H1 (cell line): ENCODE measurements around the gene F3. TPM values are rescaled to one million over a fixed set of nuclear protein-coding genes. Genes with fewer than 3 reads are reported as not detected.
A peak's percentile ranks its signal among the peaks of the same experiment; 100 is the strongest.

ENCODE experiments used
- FOSL1 ChIP-seq: IDR thresholded peaks from 2 replicates; pipeline ENCODE4 v1.6.1; 2011; ENCODE audit warnings: mild to moderate bottlenecking, low read depth, low read length, moderate library complexity; ENCODE audit not compliant: insufficient read depth
- KDM1A ChIP-seq: fragments of 200-600, 300-600 bp; sonication (generic); IDR thresholded peaks from 2 replicates; pipeline ENCODE4 v1.7.1; 2016; ENCODE audit warnings: mild to moderate bottlenecking, low read length, borderline replicate concordance
- KDM4A ChIP-seq: IDR thresholded peaks from one replicate; pipeline ENCODE4 v1.7.1; 2012; ENCODE audit warnings: low read depth, mild to moderate bottlenecking, moderate library complexity, low read length, inconsistent platforms; ENCODE audit not compliant: severe bottlenecking
- MAX ChIP-seq: IDR thresholded peaks from 2 replicates; pipeline ENCODE4 v1.6.1; 2012; ENCODE audit warnings: inconsistent platforms
- NANOG ChIP-seq: IDR thresholded peaks from 2 replicates; pipeline ENCODE4 v1.6.1; 2011; ENCODE audit warnings: low read length, low read depth, mild to moderate bottlenecking, inconsistent platforms; ENCODE audit not compliant: insufficient read depth, poor library complexity, severe bottlenecking
- SAP30 ChIP-seq: fragments of 300-600 bp; sonication (generic); IDR thresholded peaks from 2 replicates; pipeline ENCODE4 v1.7.1; 2012; ENCODE audit warnings: low read length, moderate library complexity, mild to moderate bottlenecking, inconsistent platforms; ENCODE audit not compliant: insufficient read depth, insufficient replicate concordance
- SUZ12 ChIP-seq: fragments of 200-600 bp; sonication (generic); IDR thresholded peaks from 2 replicates; pipeline ENCODE4 v1.6.1; 2012; ENCODE audit warnings: mild to moderate bottlenecking, inconsistent platforms, low read length, moderate library complexity, mixed read lengths
- polyA plus RNA-seq, 7 experiments: library from polyadenylated mRNA; depleted of rRNA in 3 of 7; stranded (reverse) in 5 of 7; unstranded in 2 of 7; fragments of >200 nt in 5 of 7; fragments of 200-250 nt in 2 of 7; gene quantifications; 1 replicate in 5 of 7; 2 replicates in 1 of 7; 4 replicates in 1 of 7; pipeline versions ENCODE4 v1.2.1 to v1.2.3, GENCODE V29; 2011 to 2013; ENCODE audit warnings: missing spikeins in 2 of 7, mixed read lengths in 2 of 7
- total RNA-seq: library from RNA; stranded (reverse); fragmentation: NEBNext Ultra II Directional; extraction: Animal tissue kit (Norgen Biotek cat#: 25700); gene quantifications from 2 replicates; pipeline ENCODE4 v1.2.1, GENCODE V29; 2021

The F3 gene
- total and polyA plus RNA-seq, 2 of the 8 experiments (the other 6 are each of a cell fraction or from before 2014, with no cell fraction given), result 2.6 to 8.6 TPM

GRCh38 chr1:94542088-94542870, 720 bp upstream of the F3 start (continued):
- TF ChIP-seq MAX, result 0 out of 2 replicates have a peak, but pooled peaks have one; percentile 5
- TF ChIP-seq FOSL1, result no peak
- TF ChIP-seq KDM4A, result peak; percentile 20
- no peak for TF ChIP-seq SUZ12
- TF ChIP-seq KDM1A, result no peak
- peak; percentile 66 for TF ChIP-seq SAP30
- TF ChIP-seq NANOG, result no peak
- TF ChIP-seq, all 59 proteins: peak for 5
